Endodermal cell (in vitro differentiated cells): ENCODE results near the gene NCKAP5. TPM values are rescaled to one million over a fixed set of nuclear protein-coding genes. Genes with fewer than 3 reads are reported as not detected.

Experiments used
- DNase-seq: peaks from one replicate; pipeline ENCODE4 v3.0.0-alpha.2; 2017
- H3K27ac ChIP-seq: 2 replicates; pipeline ENCODE4 v1.5.1; 2013; ENCODE audit warnings: mild to moderate bottlenecking, low read depth, low read length, moderate library complexity
- H3K27me3 ChIP-seq: 2 replicates; pipeline ENCODE4 v1.6.1; 2013; ENCODE audit warnings: mild to moderate bottlenecking, low read length, moderate library complexity; ENCODE audit not compliant: insufficient read depth, control insufficient read depth, poor library complexity, severe bottlenecking
- H3K36me3 ChIP-seq: 2 replicates; pipeline ENCODE4 v1.7.0; 2013; ENCODE audit warnings: mild to moderate bottlenecking, low read length, moderate library complexity; ENCODE audit not compliant: control insufficient read depth, insufficient read depth
- H3K4me1 ChIP-seq: one replicate; pipeline ENCODE4 v1.7.0; 2013; ENCODE audit warnings: low read length; ENCODE audit not compliant: control insufficient read depth, insufficient read depth
- H3K4me3 ChIP-seq: 2 replicates; pipeline ENCODE4 v1.5.1; 2013; ENCODE audit warnings: mild to moderate bottlenecking, low read length, moderate library complexity
- H3K9ac ChIP-seq: 2 replicates; pipeline ENCODE4 v1.6.1; 2013; ENCODE audit warnings: mild to moderate bottlenecking, low read length, moderate library complexity; ENCODE audit not compliant: poor library complexity, severe bottlenecking; ENCODE audit errors: extremely low read depth
- H3K9me3 ChIP-seq: 2 replicates; pipeline ENCODE4 v1.6.1; 2013; ENCODE audit warnings: mild to moderate bottlenecking, low read length, moderate library complexity; ENCODE audit not compliant: control insufficient read depth
- H3K27ac Mint-ChIP-seq: 2 replicates; pipeline ENCODE4 v1.8.0; 2020; ENCODE audit warnings: mixed read lengths
- H3K27me3 Mint-ChIP-seq: 2 replicates; pipeline ENCODE4 v1.8.0; 2021; ENCODE audit warnings: mild to moderate bottlenecking, mixed read lengths; ENCODE audit not compliant: insufficient read depth
- H3K36me3 Mint-ChIP-seq: 2 replicates; pipeline ENCODE4 v1.8.0; 2020; ENCODE audit warnings: low read depth, mixed read lengths
- H3K4me1 Mint-ChIP-seq: 2 replicates; pipeline ENCODE4 v1.8.0; 2020; ENCODE audit warnings: mixed read lengths
- H3K4me3 Mint-ChIP-seq: 2 replicates; pipeline ENCODE4 v1.8.0; 2020; ENCODE audit warnings: mild to moderate bottlenecking, moderate library complexity, mixed read lengths
- H3K9me3 Mint-ChIP-seq: 2 replicates; pipeline ENCODE4 v1.8.0; 2020; ENCODE audit warnings: mild to moderate bottlenecking, mixed read lengths
- WGBS, 2 experiments: methylation state at CpG; one replicate each; pipeline versions ENCODE4 v1.1.5 to v1.1.7; 2013; ENCODE audit warnings: missing lambda C conversion rate in 2 of 2, mixed read lengths in 1 of 2; ENCODE audit not compliant: insufficient coverage in 1 of 2, insufficient read length in 1 of 2; 5-methylcytosine and 5-hydroxymethylcytosine counted together
- total RNA-seq, 2 donors: library from RNA; stranded (reverse); fragmentation: NEBNext Ultra II Directional in 1 of 2; extraction: Animal tissue kit (Norgen Biotek cat#: 25700) in 1 of 2; gene quantifications; 2 replicates in 1 of 2; 3 replicates in 1 of 2; pipeline ENCODE4 v1.2.1, GENCODE V29; 2021
- TF ChIP-seq, protein P1 (sequence below): fragments of 200-600 bp; sonication (generic); conservative IDR thresholded peaks from 2 replicates; pipeline ENCODE4 v1.5.0; 2021; ENCODE audit warnings: antibody characterized with exemption, mild to moderate bottlenecking

NCKAP5 gene
- total RNA-seq, 2 donors from 2014 or later: 0.58 to 0.92 TPM

DNA sequence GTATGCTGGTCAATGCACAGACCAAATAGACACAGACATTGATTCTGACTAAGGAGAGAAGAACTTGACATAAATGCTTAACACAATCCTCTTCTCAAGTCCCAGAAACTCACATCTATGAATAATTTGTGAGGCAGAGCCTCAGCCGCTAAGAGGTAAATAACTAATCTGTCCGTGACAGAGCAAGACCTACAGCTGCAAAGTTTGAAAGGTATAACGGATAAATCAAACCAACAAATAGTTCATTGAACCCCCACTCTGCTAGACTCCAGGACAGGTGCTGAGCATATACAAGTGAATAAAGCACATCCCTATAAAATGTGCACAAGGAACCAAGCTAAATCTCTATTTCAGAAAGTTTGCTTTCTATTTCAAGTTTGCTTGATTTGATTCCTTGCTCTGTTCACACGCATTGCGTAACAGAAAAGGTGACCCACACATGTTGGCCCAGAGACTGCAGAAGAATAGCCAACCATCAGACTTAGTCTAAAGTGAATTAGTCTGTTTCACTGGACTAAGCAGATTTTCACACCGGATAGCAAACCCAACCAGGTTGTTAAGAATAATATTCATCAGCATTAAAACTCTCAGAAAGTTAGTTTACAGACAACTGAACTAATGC lies 51.7 kb downstream of the NCKAP5 start:
- Histone ChIP-seq H3K4me3 (no peak overlapping the region), H3K9ac (no peak overlapping the region), H3K9me3 (no peaks in the 10 kb centered on the region), H3K4me1 (no peaks in the 10 kb centered on the region), H3K27me3 (peaks cover 7% of the 10 kb centered on the region), H3K36me3 (no peaks in the 10 kb centered on the region), H3K27ac (no peak overlapping the region)
- Mint-ChIP-seq H3K4me3 (no peak overlapping the region), H3K4me1 (no peaks in the 10 kb centered on the region), H3K36me3 (no peaks in the 10 kb centered on the region), H3K9me3 (no peaks in the 10 kb centered on the region), H3K27me3 (peaks cover 22% of the 10 kb centered on the region), H3K27ac (no peak overlapping the region)
- TF ChIP-seq, protein P1, sequence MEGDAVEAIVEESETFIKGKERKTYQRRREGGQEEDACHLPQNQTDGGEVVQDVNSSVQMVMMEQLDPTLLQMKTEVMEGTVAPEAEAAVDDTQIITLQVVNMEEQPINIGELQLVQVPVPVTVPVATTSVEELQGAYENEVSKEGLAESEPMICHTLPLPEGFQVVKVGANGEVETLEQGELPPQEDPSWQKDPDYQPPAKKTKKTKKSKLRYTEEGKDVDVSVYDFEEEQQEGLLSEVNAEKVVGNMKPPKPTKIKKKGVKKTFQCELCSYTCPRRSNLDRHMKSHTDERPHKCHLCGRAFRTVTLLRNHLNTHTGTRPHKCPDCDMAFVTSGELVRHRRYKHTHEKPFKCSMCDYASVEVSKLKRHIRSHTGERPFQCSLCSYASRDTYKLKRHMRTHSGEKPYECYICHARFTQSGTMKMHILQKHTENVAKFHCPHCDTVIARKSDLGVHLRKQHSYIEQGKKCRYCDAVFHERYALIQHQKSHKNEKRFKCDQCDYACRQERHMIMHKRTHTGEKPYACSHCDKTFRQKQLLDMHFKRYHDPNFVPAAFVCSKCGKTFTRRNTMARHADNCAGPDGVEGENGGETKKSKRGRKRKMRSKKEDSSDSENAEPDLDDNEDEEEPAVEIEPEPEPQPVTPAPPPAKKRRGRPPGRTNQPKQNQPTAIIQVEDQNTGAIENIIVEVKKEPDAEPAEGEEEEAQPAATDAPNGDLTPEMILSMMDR: no peak
- no peak for DNase-seq
- 90 to 100% methylated on average over 2 to 6 of the region's 6 CpGs for WGBS, 2 experiments

- H3K9me3 Mint-ChIP-seq: no peaks in the 10 kb centered on the region
- no peaks in the 10 kb centered on the region for H3K36me3 Mint-ChIP-seq
- Histone ChIP-seq H3K27ac (no peak overlapping the region), H3K9ac (no peak overlapping the region), H3K4me3 (no peak overlapping the region), H3K36me3 (no peaks in the 10 kb centered on the region), H3K4me1 (no peaks in the 10 kb centered on the region), H3K27me3 (peaks cover 5% of the 10 kb centered on the region), H3K9me3 (no peaks in the 10 kb centered on the region)
- TF ChIP-seq, protein P1: no peak
- H3K27me3 Mint-ChIP-seq: peaks cover 12% of the 10 kb centered on the region
- WGBS, 2 experiments: 85 to 100% methylated on average over 1 to 2 of the region's 2 CpGs
- H3K4me3 Mint-ChIP-seq: no peak overlapping the region
- no peak overlapping the region for H3K27ac Mint-ChIP-seq
- no peaks in the 10 kb centered on the region for H3K4me1 Mint-ChIP-seq
- DNase-seq: no peak
Measured at GRCh38 chr2:133515271-133515670, 53.0 kb downstream of the NCKAP5 start.

DNA sequence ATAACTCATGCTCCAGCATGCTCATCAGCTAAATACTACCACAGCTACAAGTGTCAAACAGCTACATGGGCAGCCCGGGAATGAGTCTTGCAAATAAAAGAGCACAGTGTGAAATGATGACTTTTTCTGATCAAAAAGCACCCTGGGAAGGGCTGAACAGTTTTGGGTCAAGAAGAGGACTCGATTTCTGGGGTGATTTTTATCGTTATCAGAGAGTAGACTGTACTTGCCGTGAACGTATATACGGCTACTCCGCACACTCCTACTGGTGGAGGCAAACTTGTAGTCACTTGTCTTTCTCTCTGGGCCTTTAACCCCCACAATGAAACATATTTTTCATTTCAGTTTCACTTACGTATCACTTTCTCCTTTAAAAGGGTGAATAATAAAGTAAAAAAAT lies 54.4 kb downstream of the NCKAP5 start:
- TF ChIP-seq, protein P1: no peak
- WGBS, 2 experiments: 86 to 93% methylated on average over 7 to 8 of the region's 8 CpGs
- H3K27me3 Mint-ChIP-seq: peaks cover 10% of the 10 kb centered on the region

More for the DNA sequence above, 54.4 kb downstream of the NCKAP5 start:
- peaks cover 8% of the 10 kb centered on the region for H3K27me3 ChIP-seq
- H3K9me3 Mint-ChIP-seq: no peaks in the 10 kb centered on the region
- H3K36me3 ChIP-seq: no peaks in the 10 kb centered on the region
- H3K27ac Mint-ChIP-seq: no peak overlapping the region
- no peak overlapping the region for H3K27ac ChIP-seq
- no peaks in the 10 kb centered on the region for H3K9me3 ChIP-seq
- DNase-seq: no peak
- no peaks in the 10 kb centered on the region for H3K4me1 Mint-ChIP-seq
- no peak overlapping the region for H3K4me3 ChIP-seq
- H3K9ac ChIP-seq: no peak overlapping the region
- no peaks in the 10 kb centered on the region for H3K36me3 Mint-ChIP-seq
- no peak overlapping the region for H3K4me3 Mint-ChIP-seq
- H3K4me1 ChIP-seq: no peaks in the 10 kb centered on the region
